A549 (cell line): Measurements from ENCODE around the gene SLC2A5.

Experiments
- CHD2 ChIP-seq: fragments of 150-350 bp; IDR thresholded peaks from 2 replicates; pipeline ENCODE4 v1.6.1; 2014; ENCODE audit warnings: low read length; ENCODE audit not compliant: partially characterized antibody
- JUNB ChIP-seq: fragments of >200 bp; sonication (Bioruptor Twin); formaldehyde crosslinking; IDR thresholded peaks from 2 replicates; pipeline ENCODE4 v1.6.1; 2016
- MAFK ChIP-seq: fragments of 450-650 bp; IDR thresholded peaks from 2 replicates; pipeline ENCODE4 v1.6.1; 2014; ENCODE audit not compliant: partially characterized antibody
- PHF8 ChIP-seq: fragments of 200-600 bp; sonication (generic); IDR thresholded peaks from 2 replicates; pipeline ENCODE4 v1.6.1; 2016; ENCODE audit warnings: low read depth, mild to moderate bottlenecking, antibody characterized with exemption, moderate library complexity, borderline replicate concordance
- TF ChIP-seq, protein P1 (sequence below): fragments of >200 bp; sonication (Bioruptor Twin); formaldehyde crosslinking; IDR thresholded peaks from 3 replicates; pipeline ENCODE4 v1.5.1; 2016
- TF ChIP-seq, protein P2 (sequence below): fragments of 150-350 bp; IDR thresholded peaks from 2 replicates; pipeline ENCODE4 v1.6.1; 2014; ENCODE audit warnings: low read depth, mild to moderate bottlenecking, low read length

DNA sequence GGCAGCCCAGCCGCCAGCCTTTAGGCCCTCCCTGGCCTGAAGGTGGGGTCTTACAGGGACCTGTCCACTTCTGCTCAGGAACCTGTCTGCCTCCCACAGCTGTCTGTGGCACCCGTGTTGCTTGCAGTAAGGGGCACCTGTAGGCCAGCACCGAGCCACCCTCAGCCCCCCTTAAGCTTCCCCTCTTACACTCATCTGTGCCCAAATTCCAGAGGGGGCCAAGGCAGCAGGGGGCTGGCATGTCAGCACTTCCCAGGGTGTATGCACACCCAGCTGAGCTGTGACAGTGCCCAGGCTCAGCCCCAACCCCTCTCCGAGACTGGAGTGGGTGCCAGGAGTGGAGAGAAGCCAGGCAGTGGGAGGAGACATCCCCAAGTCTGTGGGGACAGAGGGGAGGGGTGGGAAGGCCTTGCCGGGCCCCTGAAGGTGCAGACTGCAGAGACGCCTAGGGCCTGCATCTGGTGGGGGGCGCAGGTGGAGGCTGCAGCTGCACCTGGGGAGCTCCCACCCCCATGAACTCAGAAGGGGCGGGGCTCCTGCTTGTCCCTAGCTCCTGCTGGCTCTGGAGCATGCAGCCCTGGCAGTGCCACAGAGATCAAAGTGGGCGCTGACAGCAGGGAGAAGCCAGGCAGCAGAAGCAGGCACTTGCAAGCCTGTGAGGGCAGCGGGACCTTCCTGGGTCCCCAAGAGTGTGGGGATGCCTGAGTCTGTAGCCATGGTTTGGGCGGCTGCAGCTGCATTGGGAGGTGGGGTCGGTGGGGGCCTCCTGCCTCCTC lies 37.8 kb downstream of the SLC2A5 start:
- TF ChIP-seq, protein P1, sequence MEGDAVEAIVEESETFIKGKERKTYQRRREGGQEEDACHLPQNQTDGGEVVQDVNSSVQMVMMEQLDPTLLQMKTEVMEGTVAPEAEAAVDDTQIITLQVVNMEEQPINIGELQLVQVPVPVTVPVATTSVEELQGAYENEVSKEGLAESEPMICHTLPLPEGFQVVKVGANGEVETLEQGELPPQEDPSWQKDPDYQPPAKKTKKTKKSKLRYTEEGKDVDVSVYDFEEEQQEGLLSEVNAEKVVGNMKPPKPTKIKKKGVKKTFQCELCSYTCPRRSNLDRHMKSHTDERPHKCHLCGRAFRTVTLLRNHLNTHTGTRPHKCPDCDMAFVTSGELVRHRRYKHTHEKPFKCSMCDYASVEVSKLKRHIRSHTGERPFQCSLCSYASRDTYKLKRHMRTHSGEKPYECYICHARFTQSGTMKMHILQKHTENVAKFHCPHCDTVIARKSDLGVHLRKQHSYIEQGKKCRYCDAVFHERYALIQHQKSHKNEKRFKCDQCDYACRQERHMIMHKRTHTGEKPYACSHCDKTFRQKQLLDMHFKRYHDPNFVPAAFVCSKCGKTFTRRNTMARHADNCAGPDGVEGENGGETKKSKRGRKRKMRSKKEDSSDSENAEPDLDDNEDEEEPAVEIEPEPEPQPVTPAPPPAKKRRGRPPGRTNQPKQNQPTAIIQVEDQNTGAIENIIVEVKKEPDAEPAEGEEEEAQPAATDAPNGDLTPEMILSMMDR = no peak
- TF ChIP-seq JUNB (no peak), PHF8 (no peak), MAFK (no peak), CHD2 (no peak)
- TF ChIP-seq, protein P2, sequence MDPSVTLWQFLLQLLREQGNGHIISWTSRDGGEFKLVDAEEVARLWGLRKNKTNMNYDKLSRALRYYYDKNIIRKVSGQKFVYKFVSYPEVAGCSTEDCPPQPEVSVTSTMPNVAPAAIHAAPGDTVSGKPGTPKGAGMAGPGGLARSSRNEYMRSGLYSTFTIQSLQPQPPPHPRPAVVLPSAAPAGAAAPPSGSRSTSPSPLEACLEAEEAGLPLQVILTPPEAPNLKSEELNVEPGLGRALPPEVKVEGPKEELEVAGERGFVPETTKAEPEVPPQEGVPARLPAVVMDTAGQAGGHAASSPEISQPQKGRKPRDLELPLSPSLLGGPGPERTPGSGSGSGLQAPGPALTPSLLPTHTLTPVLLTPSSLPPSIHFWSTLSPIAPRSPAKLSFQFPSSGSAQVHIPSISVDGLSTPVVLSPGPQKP = no peak
